NCI-H446 treated with DMSO at 0.1 percent for 48 hours (cell line): ENCODE data around the gene ERBB2.
"Not testable (repeated sequence)": the region's sequence is repeated elsewhere in the genome, so short reads cannot be mapped to it uniquely, and the experiment has no call there.

ENCODE experiments used
- DNase-seq: peaks from one replicate; lab custom pipeline; 2025; lab: John Stamatoyannopoulos, UW

ERBB2 gene

GRCh38 chr17:39745335-39746144 is 45.7 kb downstream of the ERBB2 start:
- no peak for DNase-seq

DNA sequence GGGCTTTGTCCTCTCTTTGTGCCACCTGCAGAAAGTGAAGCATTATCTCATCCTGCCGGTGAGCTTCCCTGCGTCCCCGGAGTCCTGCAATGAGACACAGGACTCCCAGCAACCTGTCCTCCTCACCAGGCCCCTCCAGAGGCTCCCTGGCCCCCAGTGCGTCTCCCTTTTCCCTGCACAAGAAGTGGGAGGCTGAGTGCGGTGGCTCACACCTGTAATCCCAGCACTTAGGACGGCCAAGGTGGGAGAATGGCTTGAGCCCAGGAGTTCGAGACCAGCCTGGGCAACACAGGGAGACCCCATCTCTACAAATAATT is 46.2 kb downstream of the ERBB2 start:
- DNase-seq = no peak

DNA sequence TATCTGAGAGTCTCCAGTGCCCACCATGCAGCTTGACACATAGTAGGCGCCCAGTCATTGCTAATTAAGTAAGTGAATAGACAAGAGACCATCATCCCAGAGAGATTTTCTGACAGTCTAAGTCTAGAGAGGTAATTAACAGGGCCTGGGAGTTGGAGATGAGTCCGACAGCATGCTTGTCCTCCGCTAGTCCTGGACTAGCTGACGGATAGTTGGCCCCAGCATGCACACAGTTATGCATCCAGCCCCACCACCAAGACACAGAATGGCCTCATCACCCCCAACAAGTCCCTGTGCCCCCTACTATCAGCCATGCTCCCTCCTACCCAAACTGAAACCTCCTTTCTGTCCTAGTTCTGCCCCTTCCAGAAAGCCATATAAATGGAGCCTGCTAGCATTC is 47.9 kb downstream of the ERBB2 start:
- DNase-seq = no peak

GRCh38 chr17:39748444-39749034 is 48.7 kb downstream of the ERBB2 start:
- not testable (repeated sequence) for DNase-seq

DNA sequence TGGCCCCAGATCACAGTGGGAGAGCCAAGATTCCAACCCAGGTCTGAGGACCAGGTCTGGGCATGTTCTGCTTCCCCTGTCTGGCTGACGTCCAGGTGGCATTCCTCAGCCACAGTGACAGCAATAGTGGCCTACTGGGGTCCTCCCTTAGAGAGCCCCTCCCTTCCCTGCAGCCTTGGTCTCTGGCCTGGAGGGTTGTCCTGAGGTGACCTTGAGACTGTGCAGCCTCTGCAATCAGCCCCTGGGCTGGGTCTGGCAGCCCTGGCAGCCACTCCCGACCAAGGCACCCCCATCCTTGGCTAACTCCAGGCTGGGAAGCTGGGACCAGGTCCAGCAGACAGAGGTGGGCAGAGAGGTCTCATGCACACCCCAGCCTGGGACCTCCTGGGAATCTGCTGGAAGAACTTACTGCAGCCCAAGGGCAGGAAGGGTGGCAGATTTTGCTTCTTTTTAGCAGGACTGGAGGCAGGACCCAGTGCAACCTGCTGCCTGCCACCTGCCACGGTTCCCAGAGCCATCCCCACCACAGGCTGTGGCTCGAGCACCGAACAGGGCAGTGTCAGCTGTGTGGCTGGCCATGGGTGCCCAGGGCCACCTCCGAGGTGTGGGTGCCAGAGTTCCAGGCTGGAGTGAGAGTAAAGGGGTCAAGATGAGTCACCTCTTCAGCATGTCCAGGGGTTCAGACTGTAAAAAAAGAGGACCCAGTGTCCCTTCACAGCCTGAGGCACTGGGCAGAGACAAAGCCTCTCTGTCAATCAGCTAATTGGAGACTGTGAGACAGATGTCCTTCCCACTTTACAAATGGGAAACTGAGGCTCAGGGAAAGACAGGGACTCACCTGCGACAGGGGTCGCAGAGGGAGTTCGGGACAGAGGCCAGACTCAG is 50.5 kb downstream of the ERBB2 start:
- DNase-seq = no peak

- no peak for DNase-seq
Observed at GRCh38 chr17:39751016-39751543, 51.2 kb downstream of the ERBB2 start.

GRCh38 chr17:39751637-39752036 is 51.8 kb downstream of the ERBB2 start:
- no peak for DNase-seq

DNA sequence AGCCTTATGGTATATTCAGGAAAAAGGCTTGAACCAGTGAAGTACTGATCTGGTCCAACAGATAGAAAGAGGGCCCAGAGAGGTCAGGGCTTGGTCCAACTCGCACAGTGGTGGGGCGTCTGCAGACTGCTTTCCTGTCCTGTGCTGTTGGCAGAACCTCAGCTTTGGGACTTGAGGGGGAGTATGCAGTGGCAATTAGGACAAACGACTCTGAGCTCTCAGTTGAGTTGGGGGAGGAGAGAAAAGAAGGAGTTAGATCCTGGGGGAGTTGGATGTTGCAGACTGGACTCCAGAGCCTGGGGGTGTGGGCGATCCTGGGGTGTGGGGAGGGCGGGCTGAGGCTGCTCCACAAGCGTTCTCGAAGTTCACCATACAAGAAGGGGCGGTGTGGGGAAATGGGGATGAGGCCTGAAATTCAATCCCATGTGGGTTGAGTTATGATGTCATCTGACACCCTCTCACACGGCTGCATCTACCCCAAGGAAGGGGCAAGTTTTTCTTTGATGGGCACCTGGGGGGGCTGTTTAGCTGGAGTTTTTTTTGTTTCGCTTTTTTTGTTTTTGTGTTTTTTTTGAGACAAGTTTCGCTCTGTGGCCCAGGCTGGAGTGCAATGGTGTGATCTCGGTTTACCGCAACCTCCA is 52.5 kb downstream of the ERBB2 start:
- DNase-seq = no peak

- no peak for DNase-seq
Observed at GRCh38 chr17:39753514-39754160, 53.8 kb downstream of the ERBB2 start.

DNA sequence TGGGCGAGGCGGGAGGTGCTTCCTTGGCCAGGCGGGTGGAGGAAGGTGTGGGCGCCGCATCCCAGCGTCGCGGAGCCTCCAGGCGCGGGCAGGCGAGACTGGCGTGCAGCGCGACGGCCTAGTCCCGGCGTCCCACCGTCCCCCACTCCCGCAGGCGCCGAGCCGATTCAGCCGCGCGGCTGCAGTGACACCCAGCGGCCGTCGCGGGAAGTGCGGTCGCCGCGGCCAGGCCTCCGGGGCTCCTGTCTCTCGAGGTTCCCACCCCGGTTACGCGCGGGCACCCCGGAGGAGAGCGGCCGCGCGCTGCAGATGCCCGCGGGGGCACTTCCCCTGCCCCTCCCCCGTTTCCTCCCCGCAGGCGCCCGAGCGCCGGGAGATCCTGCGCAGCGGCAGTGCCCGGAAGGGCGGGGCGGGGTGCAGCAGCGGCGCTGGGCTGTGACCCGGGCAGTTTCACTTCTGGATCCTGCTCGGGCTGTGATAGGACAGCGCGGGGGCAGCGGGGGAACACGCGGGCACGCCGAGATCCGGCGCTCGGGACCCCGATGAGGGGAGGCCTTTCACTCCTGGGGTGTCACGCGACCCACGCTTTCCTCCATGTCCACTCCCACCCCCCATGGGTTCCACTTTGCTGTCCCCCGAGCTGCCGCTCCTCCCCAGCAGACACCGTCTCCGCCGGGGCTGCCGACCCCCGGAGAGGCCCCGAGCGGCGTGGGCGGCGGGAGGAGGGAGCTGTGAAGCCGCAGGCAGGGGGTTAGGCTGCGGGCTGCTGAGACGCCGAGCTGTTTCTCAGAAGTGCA is 54.5 kb downstream of the ERBB2 start:
- no peak for DNase-seq

DNA sequence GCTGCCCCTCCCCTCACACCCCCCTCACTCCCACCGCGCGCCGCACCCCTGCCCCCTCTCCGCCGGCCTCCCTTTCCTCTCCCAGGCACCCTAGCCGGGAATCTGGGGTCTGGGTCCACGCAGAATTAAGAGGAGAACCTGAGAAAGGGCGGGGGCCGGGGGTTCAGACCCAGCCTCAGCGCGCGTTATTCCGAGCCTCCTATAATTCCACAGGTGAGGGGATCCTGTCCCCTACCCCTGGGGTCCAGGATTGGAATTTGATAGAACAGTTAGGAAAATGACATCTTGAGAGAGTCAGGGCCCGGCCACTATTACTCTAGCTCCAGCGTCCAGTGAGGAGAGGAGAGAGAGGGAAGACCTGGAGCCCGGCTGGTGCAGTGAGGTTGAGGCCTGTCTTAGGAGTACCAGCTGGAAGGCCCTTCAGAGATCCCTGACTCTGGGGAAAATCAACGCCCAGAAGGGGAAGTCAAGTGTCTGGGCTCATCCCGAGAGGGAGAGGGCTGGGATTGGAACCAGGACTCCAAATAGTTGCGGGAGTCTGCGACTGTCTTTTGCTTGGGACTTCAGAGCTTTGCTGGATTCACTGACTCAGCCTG is 55.2 kb downstream of the ERBB2 start:
- no peak for DNase-seq

- no peak for DNase-seq
Observed at GRCh38 chr17:39755554-39756379, 55.9 kb downstream of the ERBB2 start.

DNA sequence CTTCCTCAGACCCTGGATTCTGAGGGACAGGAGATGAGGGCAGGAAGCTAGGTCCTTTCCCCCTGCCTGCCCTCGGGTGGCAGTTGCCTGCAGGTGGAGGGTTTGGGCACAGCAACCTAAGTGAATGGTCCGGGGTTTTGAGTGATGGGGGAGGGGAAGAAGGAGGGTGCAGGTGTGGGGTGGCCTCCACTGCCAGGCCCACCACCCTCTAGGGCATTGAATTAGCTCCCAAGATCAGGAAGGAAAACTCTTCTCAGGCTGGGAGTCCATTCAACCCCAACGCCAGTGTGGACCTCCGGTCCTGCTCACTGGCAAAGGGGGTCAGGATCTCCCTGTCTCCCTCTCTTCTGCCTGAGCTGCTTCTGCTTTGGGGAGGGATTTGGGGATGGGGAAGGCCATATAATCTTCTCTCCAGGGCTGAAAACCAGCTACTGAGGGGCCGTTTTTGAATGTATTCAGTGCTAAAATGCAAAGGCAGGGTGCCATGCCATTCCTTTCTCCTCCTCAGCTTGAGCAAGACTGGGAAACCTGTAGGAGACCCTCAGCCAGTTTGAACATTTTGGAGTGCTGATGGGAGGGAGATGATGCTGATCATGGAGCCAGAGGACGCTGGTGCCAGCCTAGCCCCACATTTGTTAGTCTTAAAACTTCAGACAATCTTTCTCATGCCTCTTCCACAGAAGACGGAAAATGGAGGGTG is 56.7 kb downstream of the ERBB2 start:
- DNase-seq = no peak

DNA sequence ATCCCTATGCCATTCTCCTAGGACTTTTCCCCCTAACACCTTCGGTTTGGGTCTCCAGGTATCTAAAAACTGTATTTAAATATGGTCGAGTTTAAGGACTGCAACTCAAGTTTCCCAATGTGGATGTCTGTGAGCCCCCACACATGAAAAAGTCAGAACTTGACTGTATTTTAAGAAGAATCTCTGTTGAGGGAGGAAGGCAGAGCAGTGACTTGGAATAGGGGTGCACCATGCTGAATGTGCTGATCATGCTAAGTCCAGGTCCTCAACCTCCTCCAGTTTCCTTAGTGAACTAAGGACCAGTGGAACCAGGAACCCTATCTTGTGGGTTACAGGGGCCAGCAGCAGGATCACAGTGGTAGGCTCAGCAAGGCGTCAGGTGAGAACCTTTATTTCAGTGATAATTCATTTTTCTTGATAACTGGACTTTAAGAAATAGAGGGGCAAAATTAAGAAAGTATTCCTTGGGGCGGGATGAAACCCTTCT is 57.4 kb downstream of the ERBB2 start:
- DNase-seq = no peak

DNA sequence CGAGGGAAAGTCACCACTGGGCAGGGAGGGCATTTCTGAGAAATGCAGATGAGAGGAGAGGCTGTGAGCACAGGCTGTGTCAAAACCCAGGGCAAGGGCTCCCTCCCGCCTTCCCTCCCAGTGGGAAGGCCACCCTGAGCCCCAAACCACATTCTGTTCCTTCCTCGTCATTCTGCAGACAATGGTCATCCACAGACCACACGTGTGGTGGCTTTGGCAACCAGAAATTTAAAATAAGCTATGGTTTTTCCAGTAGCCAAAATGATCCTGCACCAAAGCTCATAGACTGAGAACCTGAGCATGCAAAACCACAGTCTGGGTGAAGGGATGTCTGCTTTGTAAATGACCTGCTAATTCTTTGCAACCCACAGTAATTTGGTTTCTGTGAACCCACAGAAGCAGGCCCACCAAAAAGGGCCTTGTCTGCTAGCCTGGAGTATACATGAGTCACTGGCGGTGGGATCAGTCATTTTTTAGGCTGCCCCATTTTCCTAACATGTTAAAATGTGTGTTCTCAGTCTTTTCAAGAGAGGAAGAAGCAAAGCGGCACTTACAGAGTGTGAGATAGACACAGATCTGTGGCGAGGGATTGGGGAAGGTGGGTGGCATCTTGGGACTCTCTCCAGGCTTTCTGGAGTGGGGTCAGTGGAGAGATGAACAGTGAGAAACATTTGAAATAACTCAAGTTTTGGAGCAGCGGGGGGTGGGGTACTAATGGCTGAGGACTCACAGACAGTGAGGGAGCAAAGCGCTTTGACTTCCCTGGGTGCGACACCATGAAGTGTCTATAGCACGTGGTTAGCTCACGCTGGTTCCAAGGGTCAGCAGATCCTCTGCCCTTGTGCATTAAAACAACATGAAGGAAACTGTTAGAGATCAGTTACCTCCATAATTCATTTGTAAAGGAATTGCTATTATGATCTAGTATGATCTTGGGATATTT is 58.3 kb downstream of the ERBB2 start:
- no peak for DNase-seq

DNA sequence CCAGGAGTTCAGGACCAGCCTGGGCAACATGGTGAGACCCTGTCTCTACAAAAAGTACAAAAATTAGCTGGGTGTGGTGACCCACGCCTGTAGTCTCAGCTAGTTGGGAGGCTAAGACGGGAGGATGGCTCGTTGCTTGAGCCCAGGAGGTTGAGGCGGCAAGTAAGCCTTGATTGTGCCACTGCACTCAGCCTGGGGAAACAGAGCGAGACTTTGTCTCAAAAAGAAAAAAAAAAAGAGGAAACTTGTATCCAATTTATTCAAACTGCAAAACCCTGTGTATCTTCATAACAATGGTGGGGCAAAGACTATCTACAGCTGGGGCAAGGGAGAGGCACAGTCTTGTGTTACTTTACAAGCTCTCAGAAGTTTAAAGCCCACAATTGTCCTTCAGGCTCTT is 59.3 kb downstream of the ERBB2 start:
- DNase-seq = no peak

- DNase-seq = no peak
Observed at GRCh38 chr17:39761861-39762496, 62.1 kb downstream of the ERBB2 start.
